GM18508 (cell line): Measurements from ENCODE around the gene PHF8.

ENCODE experiments used
- ATAC-seq: cut with Tn5 transposase; IDR thresholded peaks from one replicate; pipeline ENCODE4 v1.9.1; 2021; ENCODE audit warnings: moderate number of reproducible peaks; ENCODE audit not compliant: insufficient read depth, unreplicated experiment

Gene PHF8

DNA sequence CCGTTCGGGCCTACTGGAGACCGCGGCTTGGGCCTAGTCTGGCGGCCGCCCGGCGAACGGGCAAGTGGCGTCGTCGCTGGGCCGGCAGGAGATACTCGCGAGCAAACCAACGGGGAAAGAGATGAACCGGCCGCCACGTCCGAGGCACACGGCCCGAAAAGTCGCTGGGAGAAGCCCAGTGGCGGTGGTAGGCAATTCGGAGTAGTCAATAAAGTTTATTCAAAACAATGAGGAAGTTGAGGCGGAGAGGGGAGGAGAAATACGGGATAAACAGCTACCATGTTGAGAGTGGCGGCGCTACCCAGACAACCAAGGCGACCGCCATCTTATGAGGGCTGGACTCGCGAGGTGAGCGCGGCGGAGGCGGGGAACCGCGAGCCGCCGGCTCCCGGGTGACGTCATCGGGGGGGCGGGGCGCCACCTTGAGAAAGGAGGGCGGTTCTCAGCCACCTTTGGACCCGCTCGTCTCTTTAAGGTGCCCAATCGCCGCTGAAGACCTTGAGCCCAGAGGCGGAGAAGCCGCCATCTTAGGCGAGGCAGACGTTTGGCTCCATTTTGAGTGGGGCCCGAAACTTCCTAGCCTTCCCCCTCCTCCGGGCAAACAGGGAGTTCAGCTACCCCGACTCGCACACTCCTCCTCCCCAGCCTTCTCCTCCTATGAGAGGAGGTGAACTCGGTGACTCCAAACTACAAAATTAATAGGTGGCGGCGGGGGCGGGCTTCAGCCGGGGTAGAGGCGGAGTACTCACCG is at the start of gene PHF8:
Gene PHF8, minus strand, starts transcription at position 348 of the 751 bp plus-strand sequence. CDS start 1,745 bp downstream, outside the sequence.
- ATAC-seq: peak; percentile 76

- no peak for ATAC-seq
These were observed 49.3 kb upstream of the PHF8 start for GRCh38 chrX:54093571-54093970.

GRCh38 chrX:54093159-54093558 is 48.9 kb upstream of the PHF8 start:
- no peak for ATAC-seq

DNA sequence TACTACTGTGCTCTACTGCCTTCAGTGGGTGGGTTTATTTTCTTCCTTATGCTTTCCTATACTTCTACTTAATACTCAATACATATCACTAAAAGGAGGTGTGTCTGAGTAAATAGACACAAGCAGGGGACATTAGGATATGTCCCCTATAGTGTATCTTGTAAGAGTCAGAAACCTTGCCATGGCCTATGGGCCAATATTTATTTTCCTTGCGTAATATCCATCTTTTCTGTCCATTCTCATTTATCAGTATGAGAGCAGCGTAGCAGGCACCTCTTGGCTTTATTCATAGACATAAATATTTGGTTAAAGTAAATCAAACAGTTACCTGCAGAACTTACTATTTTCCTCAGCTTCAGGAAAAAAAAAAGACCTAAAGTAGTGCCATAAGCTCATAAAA is 46.6 kb upstream of the PHF8 start:
- ATAC-seq: no peak

DNA sequence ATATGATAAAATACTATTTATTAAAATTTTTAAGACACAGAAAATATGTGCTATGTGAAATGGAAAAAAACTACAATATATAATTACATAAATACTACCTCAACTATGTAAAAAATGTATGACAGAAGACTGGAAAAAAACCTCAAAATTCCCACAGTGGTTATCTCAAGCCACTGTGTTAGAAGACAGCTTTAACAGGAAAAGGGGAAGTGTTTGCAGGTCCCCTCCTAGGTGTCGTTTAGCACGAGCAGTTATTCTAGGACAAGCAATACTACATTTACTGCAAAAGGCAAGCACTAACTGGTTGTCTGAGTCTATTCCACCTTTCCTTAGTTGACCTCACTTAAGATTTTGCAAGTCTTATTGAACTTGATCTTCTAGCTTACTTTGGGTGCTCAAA is 44.9 kb upstream of the PHF8 start:
- ATAC-seq: no peak

GRCh38 chrX:54087661-54088060 is 43.4 kb upstream of the PHF8 start:
- ATAC-seq: no peak

DNA sequence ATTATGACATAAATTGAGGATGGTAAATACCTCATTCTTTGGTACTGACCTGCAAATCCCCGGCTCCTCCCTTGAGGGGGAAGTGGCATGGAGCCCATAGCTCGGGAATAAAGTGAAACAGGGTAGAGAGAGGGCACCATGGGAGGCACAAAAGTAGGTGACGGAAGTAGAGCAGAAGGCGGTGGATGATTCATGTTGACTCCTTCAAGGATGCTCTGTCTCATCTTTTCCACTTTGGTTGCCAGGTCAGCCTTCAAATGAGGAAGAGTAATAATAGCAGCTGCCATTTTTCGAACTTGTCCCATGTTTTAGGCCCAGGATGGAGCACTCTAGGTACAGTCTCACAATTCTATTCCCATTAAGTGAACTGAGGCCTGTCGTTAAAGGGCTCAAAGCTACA is 41.4 kb upstream of the PHF8 start:
- ATAC-seq: no peak

- ATAC-seq: no peak
These were observed 32.6 kb upstream of the PHF8 start for GRCh38 chrX:54076903-54077302.

- no peak for ATAC-seq
These were observed 30.6 kb upstream of the PHF8 start for GRCh38 chrX:54074826-54075225.

DNA sequence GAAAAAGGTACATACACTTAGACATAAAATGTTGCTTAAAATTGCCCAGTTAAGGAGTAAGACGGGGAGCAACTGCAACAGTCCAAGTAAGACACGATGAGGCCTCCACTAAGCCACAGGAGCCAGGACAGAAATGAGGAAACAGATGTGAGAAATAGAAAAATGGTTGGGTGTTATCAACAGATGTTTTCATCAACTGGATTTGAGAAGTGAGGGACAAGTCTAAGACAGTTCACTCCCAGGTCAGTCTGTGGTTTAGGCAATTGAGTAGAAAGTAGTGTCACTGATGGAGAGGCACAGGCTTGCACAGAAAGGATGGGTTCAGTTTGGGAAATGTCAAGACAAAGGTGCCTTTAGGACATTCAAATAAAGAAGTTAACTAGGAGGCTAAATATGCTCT is 23.5 kb upstream of the PHF8 start:
- ATAC-seq: no peak

DNA sequence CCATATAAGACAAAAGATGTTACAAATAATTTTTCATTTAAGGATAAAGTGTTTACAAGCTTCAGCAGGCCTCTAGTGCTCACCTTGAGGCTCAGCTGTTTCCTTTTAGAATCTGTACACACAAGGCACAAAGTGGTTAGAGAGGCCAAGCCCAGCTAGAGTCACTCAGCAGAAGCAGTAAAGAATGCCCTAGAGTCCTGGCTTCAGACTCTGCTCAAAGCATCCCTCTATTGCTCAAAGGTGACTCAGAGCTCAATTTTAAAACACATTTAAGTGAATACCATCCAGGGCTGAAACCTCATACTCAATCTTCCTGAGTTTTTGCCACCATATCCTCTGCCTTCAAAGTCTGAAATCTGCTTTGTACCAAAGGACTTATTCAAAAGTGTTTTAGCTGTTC is 22.6 kb upstream of the PHF8 start:
- no peak for ATAC-seq

- ATAC-seq: no peak
These were observed 20.3 kb upstream of the PHF8 start for GRCh38 chrX:54064564-54064963.

DNA sequence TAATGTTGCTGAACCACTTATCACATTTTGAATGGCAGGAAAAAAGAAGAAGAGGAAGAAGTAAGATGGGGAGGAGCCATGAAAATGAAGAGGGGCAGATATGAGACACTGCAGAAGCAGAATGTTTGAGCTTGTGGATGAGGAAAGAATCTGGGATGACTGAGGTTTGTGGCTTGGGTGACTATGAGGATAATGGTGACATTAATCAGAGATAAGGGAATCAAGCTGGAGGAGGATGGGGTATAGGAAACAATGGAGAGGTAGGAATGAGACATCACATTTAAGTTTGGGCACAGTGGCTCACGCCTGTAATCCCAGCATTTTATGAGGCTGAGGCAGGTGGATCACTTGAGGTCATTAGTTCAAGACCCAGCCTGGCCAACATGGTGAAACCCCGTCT is 19.1 kb upstream of the PHF8 start:
- ATAC-seq: no peak

DNA sequence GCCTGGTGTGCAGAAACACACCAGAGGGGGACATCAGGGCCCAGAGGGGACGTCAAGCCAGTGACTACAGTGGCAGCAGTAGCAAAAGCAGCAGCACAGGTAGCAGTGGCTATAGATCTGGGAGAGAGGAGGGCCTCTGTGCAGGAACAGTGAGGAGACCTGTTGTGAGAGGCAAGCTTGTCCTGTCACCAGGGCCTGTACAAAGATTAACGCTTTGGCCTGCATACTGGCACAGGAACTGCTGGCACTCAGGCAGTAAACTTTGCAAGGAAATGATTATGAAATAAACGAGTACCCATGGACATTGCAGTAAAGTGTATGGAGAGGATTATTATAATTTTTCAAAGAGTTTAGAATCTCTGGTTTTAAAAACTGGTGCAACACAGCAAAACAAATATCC is 5.5 kb upstream of the PHF8 start:
- ATAC-seq: no peak

GRCh38 chrX:54048412-54048811 is 4.1 kb upstream of the PHF8 start:
- ATAC-seq: no peak

- ATAC-seq: no peak
These were observed 1.4 kb upstream of the PHF8 start for GRCh38 chrX:54045563-54046228.

DNA sequence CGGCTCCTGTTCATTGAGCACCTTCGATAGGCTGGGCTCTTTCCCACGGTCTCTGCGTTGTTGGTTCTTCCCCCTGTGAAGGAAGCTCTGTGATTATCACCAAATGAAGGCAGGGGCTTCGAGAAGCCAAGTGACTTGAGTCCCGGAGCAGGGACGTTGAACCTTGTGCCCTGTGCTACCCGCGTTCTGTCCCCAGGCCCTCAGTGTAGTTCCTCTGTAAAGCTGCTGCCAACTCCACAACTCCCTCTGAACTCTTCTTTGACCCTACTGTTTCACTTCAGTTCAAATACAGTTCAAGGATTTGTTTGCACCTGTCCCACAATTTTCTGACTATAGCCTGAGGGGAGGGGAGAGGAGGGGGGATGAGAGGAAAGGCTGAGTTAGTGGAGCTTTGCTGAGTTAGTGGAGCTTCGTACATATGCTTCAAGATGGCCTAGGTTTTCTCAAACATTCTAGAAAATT is 635 bp upstream of the PHF8 start:
- no peak for ATAC-seq

DNA sequence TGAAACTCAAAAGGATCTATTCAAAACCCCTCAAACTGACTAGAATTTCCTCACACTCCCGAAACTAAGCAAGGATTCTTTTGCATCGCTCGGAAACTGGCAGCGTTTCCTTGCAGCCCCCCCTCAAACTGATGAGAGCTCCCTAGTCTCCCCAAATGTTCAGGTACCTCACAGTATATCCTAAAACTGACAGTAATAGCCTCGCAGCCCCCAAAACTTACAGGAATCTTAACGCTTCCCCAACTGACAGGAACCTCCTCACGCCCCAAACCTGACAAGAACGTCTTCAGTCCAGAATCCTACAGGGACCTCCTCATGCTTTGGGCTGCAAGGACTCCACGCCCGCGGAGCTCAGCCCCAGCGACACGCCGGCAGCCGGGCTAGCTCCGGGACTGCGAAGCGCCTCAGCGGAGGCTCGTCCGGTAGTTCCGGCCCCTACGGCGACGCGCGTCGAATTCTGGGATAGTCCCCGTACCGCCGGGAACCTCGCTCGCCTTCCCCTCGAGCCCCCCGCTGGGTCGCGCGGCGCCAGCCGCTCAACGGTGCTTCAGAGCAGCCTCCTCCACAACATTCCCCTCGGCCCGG is 640 bp downstream of the PHF8 start:
- ATAC-seq: no peak

- no peak for ATAC-seq
These were observed 1.2 kb downstream of the PHF8 start for GRCh38 chrX:54043056-54043455.

DNA sequence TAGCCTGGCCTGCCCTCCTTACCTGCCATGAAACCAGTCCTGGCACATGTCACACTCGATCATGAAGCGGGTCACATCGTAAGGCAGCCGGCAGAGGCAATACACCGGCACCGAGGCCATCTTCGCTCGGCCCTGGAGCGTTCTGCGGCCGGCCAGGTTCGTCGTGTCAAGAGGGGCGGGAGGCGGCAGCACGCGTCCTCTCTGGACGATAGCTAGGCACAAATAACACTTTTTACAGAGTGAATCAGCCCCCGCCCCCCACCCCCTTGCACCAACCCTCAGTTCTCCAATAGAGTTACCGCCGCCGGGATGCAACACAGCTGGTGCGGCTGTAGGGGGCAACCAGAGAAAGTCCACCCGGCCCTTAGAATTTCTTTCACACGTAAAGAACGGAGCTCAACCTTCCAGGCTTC is 1.7 kb downstream of the PHF8 start:
- no peak for ATAC-seq

DNA sequence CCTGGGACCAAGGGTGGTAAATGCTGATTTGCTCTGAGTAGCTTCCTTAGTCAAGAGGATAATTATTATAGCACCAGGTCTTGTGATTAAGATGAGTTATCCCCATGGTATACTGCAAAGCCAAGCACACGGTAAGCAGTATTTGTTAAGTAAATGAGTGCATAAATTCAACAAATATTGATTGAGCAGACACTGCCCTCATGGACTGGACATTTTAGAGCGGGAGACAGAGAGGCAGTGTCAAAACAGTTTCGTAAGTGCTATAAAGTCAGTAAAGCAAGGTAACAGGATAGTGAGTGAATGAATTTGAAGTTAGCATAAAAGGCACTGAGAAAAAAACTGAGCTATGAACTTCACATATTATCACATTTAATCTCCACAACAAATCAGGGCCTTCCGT is 13.9 kb downstream of the PHF8 start:
- no peak for ATAC-seq
